Osteoblast (primary cell): ENCODE measurements around the gene EOLA1. TPM values are rescaled to one million over a fixed set of nuclear protein-coding genes. Genes with fewer than 3 reads are reported as not detected.
"Not testable (repeated sequence)": the region's sequence is repeated elsewhere in the genome, so short reads cannot be mapped to it uniquely, and the experiment has no call there.

ENCODE experiments used
- DNase-seq: peaks from one replicate; pipeline ENCODE4 v3.0.0; 2011; ENCODE audit warnings: low spot score, mixed read lengths; ENCODE audit not compliant: insufficient read length; ENCODE audit errors: missing footprints
- H2AFZ ChIP-seq: 2 replicates; pipeline ENCODE4 v1.6.0; 2011; ENCODE audit warnings: mild to moderate bottlenecking, low read length
- H3K27ac ChIP-seq: 2 replicates; pipeline ENCODE4 v1.5.1; 2011; ENCODE audit warnings: mild to moderate bottlenecking, low read depth, low read length, moderate library complexity
- H3K27me3 ChIP-seq: 2 replicates; pipeline ENCODE4 v1.6.0; 2012; ENCODE audit warnings: mild to moderate bottlenecking, control low read depth, inconsistent platforms, low read length, moderate library complexity; ENCODE audit not compliant: insufficient read depth
- H3K36me3 ChIP-seq: 2 replicates; pipeline ENCODE4 v1.5.1; 2011; ENCODE audit warnings: mild to moderate bottlenecking, low read length, control low read depth, moderate library complexity; ENCODE audit not compliant: insufficient read depth
- H3K4me1 ChIP-seq: 2 replicates; pipeline ENCODE4 v1.5.1; 2011; ENCODE audit warnings: mild to moderate bottlenecking, low read length, control low read depth, moderate library complexity; ENCODE audit not compliant: insufficient read depth
- H3K4me2 ChIP-seq: 2 replicates; pipeline ENCODE4 v1.6.0; 2011; ENCODE audit warnings: mild to moderate bottlenecking, low read length; ENCODE audit not compliant: insufficient read depth
- H3K4me3 ChIP-seq: fragments of 200-600 bp; sonication (generic); 3 replicates; pipeline ENCODE4 v1.5.1; 2012; ENCODE audit warnings: mild to moderate bottlenecking, low read length, inconsistent platforms; ENCODE audit not compliant: insufficient read depth
- H3K79me2 ChIP-seq: 2 replicates; pipeline ENCODE4 v1.6.0; 2012; ENCODE audit warnings: mild to moderate bottlenecking, low read length, control low read depth, inconsistent platforms; ENCODE audit not compliant: insufficient read depth
- H3K9me3 ChIP-seq: 2 replicates; pipeline ENCODE4 v1.5.1; 2011; ENCODE audit warnings: low read depth, low read length, control low read depth
- H4K20me1 ChIP-seq: 2 replicates; pipeline ENCODE4 v1.6.0; 2012; ENCODE audit warnings: mild to moderate bottlenecking, low read length, control low read depth; ENCODE audit not compliant: insufficient read depth
- total RNA-seq: library from RNA; depleted of rRNA; stranded (reverse); fragments of >200 nt; gene quantifications from 2 replicates; pipeline ENCODE4 v1.2.3, GENCODE V29; 2012
- TF ChIP-seq, protein P1 (sequence below): IDR thresholded peaks from 2 replicates; pipeline ENCODE4 v1.5.1; 2011; ENCODE audit warnings: mild to moderate bottlenecking, low read depth, low read length, moderate library complexity; ENCODE audit errors: extremely low read depth

EOLA1 gene
- total RNA-seq, 1 donor: 13.0 TPM

DNA sequence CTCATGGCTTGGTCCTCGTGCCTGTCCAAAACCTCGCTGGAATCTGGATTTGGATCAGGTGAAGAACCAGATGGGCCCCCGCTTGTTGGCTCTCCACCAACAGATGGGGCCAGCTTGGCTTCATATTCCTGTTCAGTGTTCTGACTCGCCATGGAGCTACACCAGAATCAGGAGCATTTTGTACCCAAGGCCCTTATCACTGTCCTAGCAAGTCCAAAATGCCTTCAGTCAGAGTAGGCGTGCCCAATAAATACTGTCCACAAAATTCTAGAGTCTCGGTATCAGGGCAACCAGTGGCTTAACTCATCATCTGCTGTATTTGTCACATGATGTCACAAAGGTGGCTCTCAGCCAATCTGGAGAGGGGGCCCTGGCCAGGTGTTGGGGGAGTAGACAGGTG lies 8.9 kb downstream of the EOLA1 start, which contains the start of gene HSFX3:
Gene HSFX3 (minus strand): TSS at position 224 of the 400 bp plus-strand sequence. CDS start 72 bp downstream, at position 152.
- H3K9me3 ChIP-seq, H3K36me3 ChIP-seq, H3K4me1 ChIP-seq, H3K4me2 ChIP-seq, H3K4me3 ChIP-seq, H4K20me1 ChIP-seq, H3K79me2 ChIP-seq, H2AFZ ChIP-seq, H3K27ac ChIP-seq, H3K27me3 ChIP-seq, DNase-seq: not testable (repeated sequence)

DNA sequence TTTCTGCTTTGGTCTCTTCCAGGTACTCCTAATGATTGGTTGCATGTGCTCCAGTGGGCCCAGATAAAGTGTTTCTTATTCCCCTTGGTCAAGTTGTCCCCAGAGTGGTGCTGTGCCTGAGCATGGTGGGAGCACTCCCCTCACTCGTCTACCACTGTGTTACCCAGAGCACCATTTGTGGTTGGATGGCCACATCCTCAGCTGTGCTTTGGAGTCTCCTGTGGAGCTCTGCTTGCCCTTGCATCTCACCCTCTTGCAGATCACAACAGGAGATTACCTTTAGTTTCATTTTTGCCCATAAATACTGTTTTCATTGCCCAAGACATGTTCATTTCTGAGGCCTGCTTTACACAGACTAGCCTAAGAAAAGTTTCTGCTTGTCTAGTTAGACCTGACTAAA lies 9.6 kb downstream of the EOLA1 start:
- not testable (repeated sequence) for H3K27me3 ChIP-seq, H2AFZ ChIP-seq, H3K4me3 ChIP-seq, H3K4me2 ChIP-seq, H3K9me3 ChIP-seq, H3K4me1 ChIP-seq, DNase-seq, H3K27ac ChIP-seq, H3K36me3 ChIP-seq, H3K79me2 ChIP-seq, H4K20me1 ChIP-seq

DNA sequence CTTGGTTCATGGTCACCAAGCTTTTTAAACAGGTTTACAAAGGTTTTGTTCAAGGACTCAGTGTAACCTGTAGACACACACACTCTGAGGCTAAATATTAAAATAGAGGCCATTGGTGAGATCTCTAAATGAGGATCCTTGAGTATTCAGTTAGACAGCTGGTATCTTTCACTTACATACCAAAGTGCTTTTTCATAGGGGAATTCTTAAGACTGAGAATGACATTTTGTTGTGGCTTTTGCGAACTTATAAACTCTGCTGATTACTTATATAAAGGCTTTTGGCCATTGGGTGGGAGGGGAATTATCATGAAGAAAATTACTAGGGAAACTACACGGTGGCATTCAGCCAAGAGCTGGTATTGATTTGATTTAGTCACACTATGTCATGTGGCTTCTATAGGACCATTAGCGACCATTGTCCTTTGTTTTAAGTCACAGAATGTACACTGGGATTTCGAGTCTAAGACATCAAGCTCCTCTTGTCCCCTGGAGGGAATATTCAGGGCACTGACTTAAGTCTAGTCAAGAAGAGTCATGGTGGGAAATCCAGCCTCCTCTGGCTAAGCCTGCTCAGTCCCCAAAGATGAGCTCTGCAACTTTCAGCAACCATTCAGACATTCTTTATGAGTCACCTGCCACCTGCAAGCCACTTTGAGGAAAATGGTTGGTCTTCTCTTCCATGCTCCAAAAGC lies 10.6 kb downstream of the EOLA1 start:
- not testable (repeated sequence) for H3K4me1 ChIP-seq, H3K79me2 ChIP-seq, H2AFZ ChIP-seq, H3K4me2 ChIP-seq, DNase-seq, H3K4me3 ChIP-seq, H3K9me3 ChIP-seq, H4K20me1 ChIP-seq, H3K36me3 ChIP-seq, H3K27me3 ChIP-seq, H3K27ac ChIP-seq

DNA sequence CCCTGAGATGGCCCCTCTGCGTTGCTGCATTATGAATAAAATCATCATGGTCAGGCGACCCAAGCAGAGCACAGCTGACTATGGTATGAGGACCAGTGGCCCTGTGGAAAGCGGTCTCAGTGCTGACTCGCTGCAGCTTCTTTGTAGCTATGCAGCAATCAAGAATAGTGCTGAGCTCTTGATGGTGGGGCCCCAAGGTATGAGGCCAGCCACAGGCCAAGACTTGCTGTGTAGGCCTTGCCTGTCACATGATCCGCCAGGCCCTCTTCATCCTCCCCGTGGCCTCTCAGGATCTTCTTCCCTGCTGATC lies 11.1 kb downstream of the EOLA1 start:
- DNase-seq, H3K4me1 ChIP-seq, H3K4me2 ChIP-seq, H4K20me1 ChIP-seq, H3K27ac ChIP-seq, H3K79me2 ChIP-seq, H3K4me3 ChIP-seq, H3K9me3 ChIP-seq, H3K36me3 ChIP-seq, H2AFZ ChIP-seq, H3K27me3 ChIP-seq: not testable (repeated sequence)

DNA sequence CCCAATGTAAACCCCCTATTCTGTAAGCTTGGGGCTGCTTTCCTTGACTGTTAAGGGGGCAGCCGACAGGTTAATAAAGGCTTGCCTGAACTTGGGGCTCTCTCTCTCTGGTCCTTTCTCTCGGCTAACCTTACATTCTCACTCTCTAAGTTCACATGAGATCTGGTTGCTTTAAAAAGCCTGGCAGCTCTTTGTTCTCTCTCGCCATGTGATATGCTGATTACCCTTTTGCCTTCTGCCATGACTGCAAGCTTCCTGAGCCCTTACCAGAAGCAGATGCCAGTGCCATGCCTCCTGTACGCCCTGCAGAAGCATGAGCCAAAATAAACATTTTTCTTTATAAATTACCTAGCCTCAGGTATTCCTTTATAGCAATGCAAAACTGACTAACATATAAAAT lies 14.4 kb downstream of the EOLA1 start:
- not testable (repeated sequence) for H3K9me3 ChIP-seq, H3K4me2 ChIP-seq, H2AFZ ChIP-seq, H3K27me3 ChIP-seq, H3K4me1 ChIP-seq, H3K79me2 ChIP-seq, H4K20me1 ChIP-seq, H3K27ac ChIP-seq, H3K4me3 ChIP-seq, DNase-seq, H3K36me3 ChIP-seq

DNA sequence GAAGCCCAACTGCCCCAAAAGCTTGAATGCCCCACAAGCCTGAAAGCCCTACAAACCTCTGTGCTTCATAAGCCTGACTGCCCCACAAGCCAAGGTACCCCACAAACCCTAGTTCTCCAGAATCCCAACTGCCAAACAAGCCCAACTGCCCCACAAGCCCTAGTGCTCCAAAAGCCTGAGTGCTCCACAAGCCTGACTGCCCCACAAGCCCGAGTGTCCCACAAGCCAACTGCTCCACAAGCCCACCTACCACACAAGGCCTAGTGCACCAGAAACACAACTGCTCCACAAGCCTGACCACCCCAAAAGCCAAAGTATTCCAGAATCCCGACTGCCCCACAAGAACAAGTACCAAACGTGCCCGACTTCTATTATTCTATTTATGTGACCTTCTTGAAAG lies 22.5 kb downstream of the EOLA1 start:
- H3K27ac ChIP-seq: no peak overlapping the region
- H2AFZ ChIP-seq: no peak overlapping the region
- no peaks in the 10 kb centered on the region for H3K9me3 ChIP-seq
- H3K4me3 ChIP-seq: no peak overlapping the region
- H3K27me3 ChIP-seq: no peaks in the 10 kb centered on the region
- no peak for DNase-seq
- no peaks in the 10 kb centered on the region for H4K20me1 ChIP-seq
- no peak overlapping the region for H3K4me2 ChIP-seq
- H3K36me3 ChIP-seq: no peaks in the 10 kb centered on the region
- TF ChIP-seq, protein P1, sequence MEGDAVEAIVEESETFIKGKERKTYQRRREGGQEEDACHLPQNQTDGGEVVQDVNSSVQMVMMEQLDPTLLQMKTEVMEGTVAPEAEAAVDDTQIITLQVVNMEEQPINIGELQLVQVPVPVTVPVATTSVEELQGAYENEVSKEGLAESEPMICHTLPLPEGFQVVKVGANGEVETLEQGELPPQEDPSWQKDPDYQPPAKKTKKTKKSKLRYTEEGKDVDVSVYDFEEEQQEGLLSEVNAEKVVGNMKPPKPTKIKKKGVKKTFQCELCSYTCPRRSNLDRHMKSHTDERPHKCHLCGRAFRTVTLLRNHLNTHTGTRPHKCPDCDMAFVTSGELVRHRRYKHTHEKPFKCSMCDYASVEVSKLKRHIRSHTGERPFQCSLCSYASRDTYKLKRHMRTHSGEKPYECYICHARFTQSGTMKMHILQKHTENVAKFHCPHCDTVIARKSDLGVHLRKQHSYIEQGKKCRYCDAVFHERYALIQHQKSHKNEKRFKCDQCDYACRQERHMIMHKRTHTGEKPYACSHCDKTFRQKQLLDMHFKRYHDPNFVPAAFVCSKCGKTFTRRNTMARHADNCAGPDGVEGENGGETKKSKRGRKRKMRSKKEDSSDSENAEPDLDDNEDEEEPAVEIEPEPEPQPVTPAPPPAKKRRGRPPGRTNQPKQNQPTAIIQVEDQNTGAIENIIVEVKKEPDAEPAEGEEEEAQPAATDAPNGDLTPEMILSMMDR: no peak
- no peaks in the 10 kb centered on the region for H3K4me1 ChIP-seq
- no peaks in the 10 kb centered on the region for H3K79me2 ChIP-seq
